HepG2 (cell line): ENCODE data around the gene SLC41A3. TPM values are rescaled to one million over a fixed set of nuclear protein-coding genes. Genes with fewer than 3 reads are reported as not detected.

Experiments used
- ATAC-seq: fragments of 200-7000 bp; cut with Tn5 transposase; 3 replicates; pipeline ENCODE4 v1.9.1; 2020; ENCODE audit warnings: mild to moderate bottlenecking, moderate library complexity
- BruUV-seq: library from RNA; stranded (reverse); fragments of 400-500 nt; replicated peaks from 2 replicates; lab custom pipeline; 2021; lab: Mats Ljungman, UMichigan
- CTCF ChIA-PET: fragments of 300-600 bp; formaldehyde crosslinking; extraction: SDS; loops from one replicate; lab custom pipeline; 2021; ENCODE audit warnings: low total read pairs, inconsistent platforms, low intra/inter-chr PET ratio; lab: Yijun Ruan, JAX
- POLR2A ChIA-PET: fragments of 350-600 bp; sonication (Branson Sonifier 250); formaldehyde crosslinking; loops from one replicate; lab custom pipeline; 2020; ENCODE audit warnings: antibody characterized with exemption, inconsistent platforms; lab: Yijun Ruan, JAX
- DNase-seq: peaks from one replicate; pipeline ENCODE4 v3.0.0-alpha.2; 2015; ENCODE audit warnings: low spot score
- FAIRE-seq: peaks from 3 replicates; lab custom pipeline; 2011; peaks lifted over from hg19 to GRCh38; lab: Jason Lieb, UNC
- H2AFZ ChIP-seq: one replicate; pipeline ENCODE4 v1.6.1; 2011; ENCODE audit warnings: low read length, inconsistent platforms
- H3K27ac ChIP-seq: fragments of 300-600 bp; 3 replicates; pipeline ENCODE4 v1.8.0; 2011; ENCODE audit warnings: mixed run types, mild to moderate bottlenecking, mixed read lengths, low read length, inconsistent platforms; ENCODE audit not compliant: insufficient read depth; ENCODE audit errors: extremely low read length
- H3K27me3 ChIP-seq, 2 experiments: fragments of 200-600 bp in 1 of 2; 2 replicates in 1 of 2; 3 replicates in 1 of 2; pipeline versions ENCODE4 v1.6.0 to v1.8.0; 2011; ENCODE audit warnings: low read length in 2 of 2, mild to moderate bottlenecking in 2 of 2, moderate library complexity in 2 of 2, inconsistent platforms in 1 of 2; ENCODE audit not compliant: insufficient read depth in 2 of 2, control insufficient read depth in 1 of 2
- H3K36me3 ChIP-seq, 2 experiments: fragments of 200-600 bp in 1 of 2; replicated peaks in 1 of 2; 2 replicates in 1 of 2; 3 replicates in 1 of 2; pipeline versions ENCODE4 v1.5.1 to v1.8.0; 2011; ENCODE audit warnings: low read length in 2 of 2, inconsistent platforms in 1 of 2; ENCODE audit not compliant: insufficient read depth in 2 of 2, control insufficient read depth in 1 of 2
- H3K4me1 ChIP-seq: 2 replicates; pipeline ENCODE4 v1.5.1; 2012; ENCODE audit warnings: low read length, inconsistent platforms; ENCODE audit not compliant: insufficient read depth
- H3K4me2 ChIP-seq: 2 replicates; pipeline ENCODE4 v1.6.0; 2011; ENCODE audit warnings: low read depth, low read length, inconsistent platforms
- H3K4me3 ChIP-seq, 3 experiments: fragments of 200-600 bp in 1 of 3; sonication (generic), shearing (Covaris generic) in 1 of 3; replicated peaks in 1 of 3; 2 replicates each; pipeline ENCODE4 v1.5.1; 2011 to 2016; ENCODE audit warnings: low read length in 3 of 3, inconsistent platforms in 2 of 3, low read depth in 2 of 3, mild to moderate bottlenecking in 2 of 3, control low read depth in 1 of 3, mixed read lengths in 1 of 3; ENCODE audit not compliant: insufficient read depth in 1 of 3
- H3K79me2 ChIP-seq: one replicate; pipeline ENCODE4 v1.6.1; 2011; ENCODE audit warnings: low read length, inconsistent platforms; ENCODE audit not compliant: insufficient read depth
- H3K9ac ChIP-seq: 2 replicates; pipeline ENCODE4 v1.6.0; 2011; ENCODE audit warnings: mild to moderate bottlenecking, low read depth, low read length, inconsistent platforms; ENCODE audit not compliant: insufficient read depth
- H3K9me3 ChIP-seq: 2 replicates; pipeline ENCODE4 v1.5.1; 2012; ENCODE audit warnings: mild to moderate bottlenecking, low read length
- H4K20me1 ChIP-seq: 2 replicates; pipeline ENCODE4 v1.6.0; 2011; ENCODE audit warnings: inconsistent platforms, mild to moderate bottlenecking, low read length, moderate library complexity; ENCODE audit not compliant: insufficient read depth
- ARNT2 ChIP-seq: sonication (generic); formaldehyde crosslinking; IDR thresholded peaks from 2 replicates; pipeline ENCODE4 v1.8.0; 2022; ENCODE audit warnings: mild to moderate bottlenecking, low read depth, missing genetic modification reagents, moderate library complexity
- ATF7-NPFF ChIP-seq: sonication (generic); formaldehyde crosslinking; IDR thresholded peaks from 2 replicates; pipeline ENCODE4 v1.8.1; 2023; ENCODE audit warnings: mild to moderate bottlenecking, low read depth, missing genetic modification reagents, moderate library complexity
- BHLHE40 ChIP-seq: IDR thresholded peaks from 2 replicates; pipeline ENCODE4 v1.6.1; 2011; ENCODE audit warnings: low read length, improper control_type of control experiment
- HDAC1 ChIP-seq: sonication (generic); formaldehyde crosslinking; IDR thresholded peaks from 2 replicates; pipeline ENCODE4 v1.5.1; 2020; ENCODE audit warnings: mild to moderate bottlenecking, missing genetic modification reagents
- HDAC2 ChIP-seq: sonication (generic); formaldehyde crosslinking; IDR thresholded peaks from 2 replicates; pipeline ENCODE4 v1.4.0; 2020; ENCODE audit warnings: missing genetic modification reagents
- KDM5B ChIP-seq: sonication (generic); formaldehyde crosslinking; IDR thresholded peaks from 2 replicates; pipeline ENCODE4 v1.4.0; 2020; ENCODE audit warnings: missing genetic modification reagents, mild to moderate bottlenecking, borderline replicate concordance
- SP140L ChIP-seq: sonication (generic); formaldehyde crosslinking; IDR thresholded peaks from 2 replicates; pipeline ENCODE4 v1.4.0; 2020; ENCODE audit warnings: missing genetic modification reagents, borderline replicate concordance
- ZMYM2 ChIP-seq: sonication (generic); formaldehyde crosslinking; IDR thresholded peaks from 2 replicates; pipeline ENCODE4 v1.8.0; 2022; ENCODE audit warnings: mild to moderate bottlenecking, missing genetic modification reagents
- ZNF124 ChIP-seq: sonication (generic); formaldehyde crosslinking; IDR thresholded peaks from 2 replicates; pipeline ENCODE4 v1.4.0; 2020; ENCODE audit warnings: missing genetic modification reagents
- ZNF782 ChIP-seq: sonication (generic); formaldehyde crosslinking; IDR thresholded peaks from 2 replicates; pipeline ENCODE4 v1.4.0; 2020; ENCODE audit warnings: missing genetic modification reagents, mild to moderate bottlenecking, borderline replicate concordance
- WGBS: methylation state at CpG from one replicate; pipeline ENCODE4 v1.1.6; 2017; ENCODE audit warnings: low lambda C conversion rate; 5-methylcytosine and 5-hydroxymethylcytosine counted together
- in situ Hi-C: cut with HindIII; loops from 2 replicates; pipeline ENCODE4 v1.10.0; 2017; ENCODE audit warnings: low pct_unique_long_range_greater_than_20kb; ENCODE audit not compliant: extremely low pct_ligation_motif_present
- intact Hi-C: fragments of 100-400 bp; cut with micrococcal nuclease; formaldehyde crosslinking; loops from one replicate; pipeline ENCODE4 v1.10.0; 2022; ENCODE audit not compliant: unreplicated experiment
- polyA plus RNA-seq, 8 experiments: library from polyadenylated mRNA; depleted of rRNA in 3 of 8; stranded (reverse) in 7 of 8; unstranded in 1 of 8; fragments of >200 nt; fragmentation: Illumina TruSeq in 4 of 8; extraction: Trizol in 4 of 8; gene quantifications; 2 replicates each; pipeline versions ENCODE4 v1.2.1 to v1.2.3, GENCODE V29; 2011 to 2016; ENCODE audit warnings: low read depth in 4 of 8, missing spikeins in 1 of 8, mixed read lengths in 1 of 8; ENCODE audit not compliant: insufficient read depth in 1 of 8
- total RNA-seq, 5 experiments: library from RNA; depleted of rRNA; stranded (reverse); fragments of >200 nt; fragmentation: Illumina TruSeq; extraction: Trizol; gene quantifications; 2 replicates each; pipeline ENCODE4 v1.2.3, GENCODE V29; 2016; ENCODE audit warnings: low read depth in 1 of 5
- TF ChIP-seq, protein P1 (sequence below): IDR thresholded peaks from 2 replicates; pipeline ENCODE4 v1.6.1; 2016; ENCODE audit warnings: low read depth, borderline replicate concordance
- TF ChIP-seq, protein P2 (sequence below): IDR thresholded peaks from 2 replicates; pipeline ENCODE4 v1.6.1; 2016; ENCODE audit warnings: missing genetic modification reagents, missing compliant biosample characterization
- TF ChIP-seq, protein P3 (sequence below): sonication (generic); formaldehyde crosslinking; IDR thresholded peaks from 2 replicates; pipeline ENCODE4 v1.4.0; 2020; ENCODE audit warnings: missing genetic modification reagents
- TF ChIP-seq, protein P4 (sequence below): sonication (generic); formaldehyde crosslinking; IDR thresholded peaks from 2 replicates; pipeline ENCODE4 v1.4.0; 2020; ENCODE audit warnings: mild to moderate bottlenecking, missing genetic modification reagents
- TF ChIP-seq, protein P5 (sequence below): sonication (generic); formaldehyde crosslinking; IDR thresholded peaks from 2 replicates; pipeline ENCODE4 v1.4.0; 2020; ENCODE audit warnings: low read depth, missing genetic modification reagents

The SLC41A3 gene
- total and polyA plus RNA-seq, 2 of the 13 experiments (the other 11 are each of a cell fraction or from before 2014, with no cell fraction given): 26.0 to 71.1 TPM

DNA sequence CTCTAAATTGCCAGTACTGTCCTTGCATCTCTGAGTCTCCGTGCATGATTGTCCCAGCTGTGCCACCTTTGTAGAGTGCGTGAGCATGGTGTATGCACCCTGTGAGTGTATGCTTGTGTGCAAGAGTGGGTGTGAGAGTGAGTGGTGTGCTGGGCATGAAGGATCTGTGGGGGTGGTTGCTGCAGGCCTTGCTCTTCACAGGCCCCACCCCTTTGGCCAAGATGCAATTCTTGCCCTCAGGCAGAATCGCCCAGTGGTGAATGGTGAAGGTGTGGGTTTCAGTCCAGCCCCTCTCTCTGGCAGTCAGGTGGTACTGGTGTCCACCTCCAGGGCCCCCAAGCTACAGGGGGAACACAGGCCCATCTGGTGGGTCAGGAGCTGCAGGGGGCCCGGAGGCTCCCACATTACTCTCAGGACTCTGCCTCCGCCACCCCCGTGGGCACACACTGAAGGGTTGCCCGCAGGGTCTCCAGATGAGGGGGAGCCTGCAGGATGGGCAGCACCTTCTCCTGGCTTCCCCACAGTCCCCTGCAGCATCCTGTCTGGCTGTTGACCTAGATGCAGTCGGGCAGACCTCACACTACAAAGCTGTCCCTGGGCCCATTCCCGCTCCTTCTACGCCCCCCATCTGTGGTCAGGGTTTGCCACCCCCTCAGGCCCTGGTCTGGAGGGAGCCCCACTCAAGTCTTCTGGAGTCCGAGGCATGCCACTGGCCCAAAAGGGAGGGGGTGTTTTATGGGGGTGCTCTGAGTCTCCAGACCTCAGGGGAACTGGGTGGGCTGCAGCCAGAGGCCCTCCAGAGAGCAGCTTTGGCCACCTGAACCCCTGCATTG is 123.3 kb downstream of the SLC41A3 start:
- H4K20me1 ChIP-seq: no peaks in the 10 kb centered on the region
- no peak overlapping the region for H3K4me3 ChIP-seq
- ATAC-seq: no peak; the same call in 2 of the 3 replicates
- CTCF ChIA-PET: no interaction called here
- TF ChIP-seq, protein P1, sequence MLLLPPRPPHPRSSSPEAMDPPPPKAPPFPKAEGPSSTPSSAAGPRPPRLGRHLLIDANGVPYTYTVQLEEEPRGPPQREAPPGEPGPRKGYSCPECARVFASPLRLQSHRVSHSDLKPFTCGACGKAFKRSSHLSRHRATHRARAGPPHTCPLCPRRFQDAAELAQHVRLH (CRISPR knock-in tag): no peak
- TF ChIP-seq, protein P2, sequence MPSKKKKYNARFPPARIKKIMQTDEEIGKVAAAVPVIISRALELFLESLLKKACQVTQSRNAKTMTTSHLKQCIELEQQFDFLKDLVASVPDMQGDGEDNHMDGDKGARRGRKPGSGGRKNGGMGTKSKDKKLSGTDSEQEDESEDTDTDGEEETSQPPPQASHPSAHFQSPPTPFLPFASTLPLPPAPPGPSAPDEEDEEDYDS (CRISPR knock-in tag): no peak
- TF ChIP-seq HDAC2 (no peak), ZNF124 (CRISPR knock-in tag) (no peak), ZMYM2 (CRISPR knock-in tag) (no peak), ARNT2 (CRISPR knock-in tag) (no peak), ATF7-NPFF (no peak), ZNF782 (CRISPR knock-in tag) (no peak), HDAC1 (no peak), KDM5B (CRISPR knock-in tag) (no peak), BHLHE40 (no peak), SP140L (CRISPR knock-in tag) (no peak)
- TF ChIP-seq, protein P3, sequence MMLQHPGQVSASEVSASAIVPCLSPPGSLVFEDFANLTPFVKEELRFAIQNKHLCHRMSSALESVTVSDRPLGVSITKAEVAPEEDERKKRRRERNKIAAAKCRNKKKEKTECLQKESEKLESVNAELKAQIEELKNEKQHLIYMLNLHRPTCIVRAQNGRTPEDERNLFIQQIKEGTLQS: no peak
- TF ChIP-seq, protein P4, sequence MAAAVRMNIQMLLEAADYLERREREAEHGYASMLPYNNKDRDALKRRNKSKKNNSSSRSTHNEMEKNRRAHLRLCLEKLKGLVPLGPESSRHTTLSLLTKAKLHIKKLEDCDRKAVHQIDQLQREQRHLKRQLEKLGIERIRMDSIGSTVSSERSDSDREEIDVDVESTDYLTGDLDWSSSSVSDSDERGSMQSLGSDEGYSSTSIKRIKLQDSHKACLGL (CRISPR knock-in tag): no peak
- TF ChIP-seq, protein P5, sequence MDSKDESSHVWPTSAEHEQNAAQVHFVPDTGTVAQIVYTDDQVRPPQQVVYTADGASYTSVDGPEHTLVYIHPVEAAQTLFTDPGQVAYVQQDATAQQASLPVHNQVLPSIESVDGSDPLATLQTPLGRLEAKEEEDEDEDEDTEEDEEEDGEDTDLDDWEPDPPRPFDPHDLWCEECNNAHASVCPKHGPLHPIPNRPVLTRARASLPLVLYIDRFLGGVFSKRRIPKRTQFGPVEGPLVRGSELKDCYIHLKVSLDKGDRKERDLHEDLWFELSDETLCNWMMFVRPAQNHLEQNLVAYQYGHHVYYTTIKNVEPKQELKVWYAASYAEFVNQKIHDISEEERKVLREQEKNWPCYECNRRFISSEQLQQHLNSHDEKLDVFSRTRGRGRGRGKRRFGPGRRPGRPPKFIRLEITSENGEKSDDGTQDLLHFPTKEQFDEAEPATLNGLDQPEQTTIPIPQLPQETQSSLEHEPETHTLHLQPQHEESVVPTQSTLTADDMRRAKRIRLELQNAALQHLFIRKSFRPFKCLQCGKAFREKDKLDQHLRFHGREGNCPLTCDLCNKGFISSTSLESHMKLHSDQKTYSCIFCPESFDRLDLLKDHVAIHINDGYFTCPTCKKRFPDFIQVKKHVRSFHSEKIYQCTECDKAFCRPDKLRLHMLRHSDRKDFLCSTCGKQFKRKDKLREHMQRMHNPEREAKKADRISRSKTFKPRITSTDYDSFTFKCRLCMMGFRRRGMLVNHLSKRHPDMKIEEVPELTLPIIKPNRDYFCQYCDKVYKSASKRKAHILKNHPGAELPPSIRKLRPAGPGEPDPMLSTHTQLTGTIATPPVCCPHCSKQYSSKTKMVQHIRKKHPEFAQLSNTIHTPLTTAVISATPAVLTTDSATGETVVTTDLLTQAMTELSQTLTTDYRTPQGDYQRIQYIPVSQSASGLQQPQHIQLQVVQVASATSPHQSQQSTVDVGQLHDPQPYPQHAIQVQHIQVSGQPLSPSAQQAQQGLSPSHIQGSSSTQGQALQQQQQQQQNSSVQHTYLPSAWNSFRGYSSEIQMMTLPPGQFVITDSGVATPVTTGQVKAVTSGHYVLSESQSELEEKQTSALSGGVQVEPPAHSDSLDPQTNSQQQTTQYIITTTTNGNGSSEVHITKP (CRISPR knock-in tag): no peak
- TF ChIP-seq, all 625 proteins: peak for 0
- FAIRE-seq: no peak
- no peaks in the 10 kb centered on the region for H3K36me3 ChIP-seq
- intact Hi-C loops (no loop called here), in situ Hi-C loops (no loop called here)
- H3K9me3 ChIP-seq: no peaks in the 10 kb centered on the region
- H3K4me2 ChIP-seq: no peak overlapping the region
- POLR2A ChIA-PET: no interaction called here
- no peak overlapping the region for H3K9ac ChIP-seq
- H3K27me3 ChIP-seq: no peaks in the 10 kb centered on the region; a peak in 1 of 5 replicates
- H3K27ac ChIP-seq: no peak overlapping the region
- no peak overlapping the region for H2AFZ ChIP-seq
- no peaks in the 10 kb centered on the region for H3K79me2 ChIP-seq
- no TSS peak for BruUV-seq
- no peaks in the 10 kb centered on the region for H3K4me1 ChIP-seq
- WGBS: no CpG with 5 or more reads among the region's 11 CpGs
- DNase-seq: no peak
